ENCODE measurements around the gene DAZAP1.
"Not testable (repeated sequence)": the region's sequence is repeated elsewhere in the genome, so short reads cannot be mapped to it uniquely, and the experiment has no call there.

Gene DAZAP1

DNA sequence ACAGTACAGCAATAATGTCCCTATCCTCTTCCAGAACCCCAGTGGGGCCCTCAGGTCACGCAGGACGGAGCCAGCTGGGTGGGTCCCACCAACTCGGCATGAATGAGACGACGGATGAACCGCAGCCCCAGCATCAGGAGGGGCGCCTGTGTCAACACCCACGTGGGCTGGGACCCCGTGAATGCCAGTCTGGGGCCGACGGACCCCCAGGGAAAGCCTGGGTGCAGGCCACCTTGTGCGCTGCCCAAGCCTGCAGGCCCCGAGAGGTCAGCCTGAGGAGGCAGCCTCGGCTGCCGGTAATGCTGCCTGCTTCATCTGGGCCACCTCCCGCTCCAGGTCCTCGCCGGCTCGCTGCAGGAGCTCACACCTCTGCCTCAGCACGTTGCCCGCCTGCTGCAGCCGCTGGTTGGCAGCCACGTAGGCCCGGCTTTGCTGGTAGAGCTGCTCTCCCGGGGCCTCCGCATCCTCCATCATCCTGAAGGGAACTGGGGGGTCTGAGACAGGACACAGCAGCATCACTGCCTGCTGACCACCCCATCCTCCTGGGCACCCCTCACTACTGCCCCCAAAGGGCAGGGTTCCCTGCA is 67.5 kb downstream of the DAZAP1 start:
- DNase-seq = no peak

DNA sequence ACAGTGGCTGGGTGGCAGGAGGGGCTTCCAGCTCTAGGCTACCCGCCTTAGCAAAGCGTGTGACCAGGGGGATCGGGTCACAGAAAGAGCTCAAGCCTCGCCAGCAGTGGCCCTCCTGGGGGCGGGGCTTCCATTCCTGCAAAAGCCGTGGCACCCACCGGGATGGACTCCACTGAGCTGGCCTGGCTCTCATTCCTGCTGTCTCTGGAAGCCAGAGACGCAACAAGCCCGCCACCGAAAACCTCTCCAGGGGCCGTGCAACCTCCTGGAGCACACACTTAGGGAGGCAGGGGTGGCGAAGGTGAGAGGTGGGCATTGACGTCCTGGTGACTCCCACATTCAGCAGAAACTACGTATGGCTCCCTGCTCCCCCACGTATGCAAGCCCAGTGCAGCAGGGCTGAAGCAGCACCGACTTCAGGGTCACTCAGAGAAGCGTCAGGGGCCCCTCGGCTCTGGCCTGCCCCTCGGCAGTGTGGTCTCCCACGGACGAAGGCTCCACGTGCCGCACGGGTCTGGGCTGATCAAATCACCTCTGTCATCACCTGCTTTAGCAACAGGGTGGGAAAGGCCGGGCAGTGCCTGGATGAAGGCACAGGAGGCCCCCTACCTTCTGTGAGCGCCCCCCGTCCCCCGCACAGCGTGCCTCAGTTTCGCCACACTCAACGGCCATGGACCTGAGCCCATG is 68.5 kb downstream of the DAZAP1 start:
- DNase-seq = no peak

DNA sequence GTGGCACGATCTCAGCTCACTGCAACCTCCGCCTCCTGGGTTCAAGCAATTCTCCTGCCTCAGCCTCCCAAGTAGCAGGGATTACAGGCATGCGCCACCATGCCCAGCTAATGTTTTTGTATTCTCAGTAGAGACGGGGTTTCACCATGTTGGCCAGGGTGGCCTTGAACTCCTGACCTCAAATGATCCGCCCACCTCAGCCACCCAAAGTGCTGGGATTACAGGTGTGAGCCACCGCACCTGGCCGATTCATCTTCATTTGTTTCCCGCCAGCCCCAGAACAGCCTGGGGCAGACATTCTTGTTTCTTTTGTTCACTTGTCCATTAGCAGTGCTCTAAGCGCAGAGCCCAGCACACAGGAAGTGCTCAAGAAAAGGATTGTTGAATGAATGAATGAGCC is 69.7 kb downstream of the DAZAP1 start:
- DNase-seq = not testable (repeated sequence)

DNA sequence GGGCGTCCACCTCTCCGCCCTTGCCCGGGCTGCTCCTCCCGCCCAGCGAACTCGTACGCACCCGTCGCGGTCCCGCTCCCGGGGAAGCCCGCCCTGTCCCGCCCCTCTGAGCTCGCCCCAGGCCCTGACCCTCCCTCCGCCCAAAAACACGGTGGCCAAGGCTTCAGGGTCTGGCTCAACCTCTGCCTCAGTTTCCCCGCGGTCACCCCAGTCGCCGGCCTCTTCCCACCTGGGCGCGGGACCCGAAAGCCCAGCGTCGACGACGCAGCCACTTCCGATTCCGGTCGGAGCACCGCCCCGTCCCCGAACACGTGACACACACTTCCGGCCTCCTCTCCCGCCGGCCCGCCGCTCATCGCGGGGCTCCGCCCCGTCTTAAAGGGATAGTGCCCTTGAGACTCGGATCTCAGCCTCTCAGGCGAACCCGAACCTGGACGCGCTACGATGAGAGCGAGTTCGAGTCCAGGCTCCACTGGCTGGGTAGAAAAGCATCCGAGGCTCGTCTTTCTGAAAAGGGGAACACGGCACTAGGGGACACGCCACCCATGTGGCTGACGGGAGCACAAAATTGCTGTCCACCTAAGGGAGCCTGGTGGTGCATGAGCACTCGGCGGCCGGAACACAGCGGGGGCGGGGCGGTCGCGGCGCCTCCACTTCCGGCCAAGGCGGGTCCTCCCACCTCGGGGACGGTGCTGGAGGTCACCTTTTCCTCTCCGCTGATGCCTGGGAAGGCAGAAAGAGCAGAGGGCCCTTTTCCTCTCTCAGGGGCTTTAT is 71.7 kb downstream of the DAZAP1 start, which contains the start of gene C19orf25:
Gene C19orf25, minus strand, starts transcription at position 282 of the 774 bp plus-strand sequence. CDS start 312 bp downstream, outside the sequence.
- DNase-seq = peak; percentile 93

DNA sequence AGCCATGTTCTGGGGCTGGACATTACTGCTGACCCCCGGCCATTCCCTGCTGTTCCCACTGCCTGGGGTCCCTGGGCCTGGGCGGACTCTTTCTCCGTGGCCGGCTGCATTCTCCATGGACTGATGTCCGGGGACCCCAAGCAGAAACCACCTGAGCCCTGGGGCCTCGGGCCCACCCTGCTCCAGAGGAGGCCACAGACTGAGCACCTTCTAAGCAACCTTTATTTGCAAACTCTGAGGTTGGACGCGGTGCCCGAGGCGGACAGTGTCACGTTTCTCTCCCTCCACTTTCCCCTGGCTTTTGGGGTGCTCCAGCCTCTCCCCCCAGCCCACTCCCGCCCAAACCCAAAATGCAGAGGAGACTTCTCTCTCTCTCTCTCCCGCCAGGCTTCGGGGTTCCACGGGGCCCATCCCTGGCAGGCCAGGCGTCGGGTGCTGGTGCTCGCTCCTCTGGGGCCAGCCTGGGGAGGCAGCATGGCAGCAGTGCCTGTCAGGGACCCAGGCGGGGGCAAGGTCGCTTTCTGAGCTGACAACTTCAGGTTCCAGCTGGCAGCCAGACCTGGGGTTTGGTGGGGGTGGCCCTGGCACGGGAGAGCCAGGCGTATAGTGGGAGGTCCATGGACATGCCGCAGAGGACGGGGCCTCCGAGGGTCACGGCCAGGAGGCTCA is 74.0 kb downstream of the DAZAP1 start:
- DNase-seq = no peak

DNA sequence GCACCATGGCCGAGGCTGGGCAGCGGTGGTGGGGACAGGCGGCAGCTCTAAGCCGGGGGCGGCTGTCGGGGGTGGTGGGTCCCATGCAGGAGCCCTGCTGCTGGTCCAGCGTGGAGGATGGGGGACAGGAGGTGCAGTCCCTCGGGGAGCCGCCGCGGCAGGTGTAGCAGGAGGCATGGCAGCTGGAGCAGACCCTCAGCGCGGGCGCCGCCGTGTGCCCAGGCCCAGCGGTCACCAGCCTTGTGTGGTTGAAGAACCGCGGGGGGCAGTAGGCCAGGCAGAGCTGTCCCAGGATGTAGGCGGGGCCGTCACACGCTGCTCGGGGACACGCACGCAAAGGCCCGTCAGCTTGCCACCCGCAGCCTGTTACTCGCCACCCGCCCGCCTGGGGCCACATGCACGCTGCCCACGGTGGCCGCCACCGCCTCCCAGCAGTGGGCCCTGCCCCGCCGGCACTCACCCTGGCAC is 74.5 kb downstream of the DAZAP1 start:
- no peak for DNase-seq

DNA sequence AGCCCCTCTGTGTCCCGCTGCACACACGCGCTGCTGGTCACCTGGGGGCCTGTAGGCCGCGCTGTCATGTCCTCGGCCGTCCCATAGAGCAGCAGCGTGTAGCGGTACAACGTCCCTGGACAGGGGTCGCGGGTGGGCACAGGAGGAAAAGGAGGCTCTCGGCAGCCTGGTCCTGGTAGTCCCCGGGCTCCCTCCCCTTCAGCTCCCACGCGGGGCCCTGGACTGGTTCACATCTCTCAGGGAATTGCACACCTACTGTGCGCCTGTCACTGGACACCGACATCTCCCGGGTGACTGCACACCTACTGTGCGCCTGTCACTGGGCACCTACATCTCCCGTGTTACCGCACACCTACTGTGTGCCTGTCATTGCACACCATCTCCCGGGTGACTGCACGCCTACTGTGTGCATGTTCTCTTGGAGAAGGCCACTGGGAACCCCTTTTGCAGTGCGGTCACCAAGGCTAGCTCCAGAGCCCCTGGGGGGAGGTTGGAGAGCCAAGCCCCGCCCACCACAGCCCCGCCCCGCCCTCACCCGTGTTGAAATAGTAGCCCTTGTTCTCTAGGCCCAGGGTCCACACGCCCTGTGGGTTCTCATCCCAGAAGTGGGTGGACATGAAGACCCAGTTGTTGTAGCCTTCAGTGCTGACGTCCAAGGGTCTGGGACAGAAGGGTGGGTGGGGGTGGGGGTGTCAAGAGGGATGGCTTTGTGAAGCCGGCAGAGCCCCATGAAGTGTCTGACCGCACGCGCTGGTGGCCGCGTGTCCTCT is 75.2 kb downstream of the DAZAP1 start:
- no peak for DNase-seq

DNA sequence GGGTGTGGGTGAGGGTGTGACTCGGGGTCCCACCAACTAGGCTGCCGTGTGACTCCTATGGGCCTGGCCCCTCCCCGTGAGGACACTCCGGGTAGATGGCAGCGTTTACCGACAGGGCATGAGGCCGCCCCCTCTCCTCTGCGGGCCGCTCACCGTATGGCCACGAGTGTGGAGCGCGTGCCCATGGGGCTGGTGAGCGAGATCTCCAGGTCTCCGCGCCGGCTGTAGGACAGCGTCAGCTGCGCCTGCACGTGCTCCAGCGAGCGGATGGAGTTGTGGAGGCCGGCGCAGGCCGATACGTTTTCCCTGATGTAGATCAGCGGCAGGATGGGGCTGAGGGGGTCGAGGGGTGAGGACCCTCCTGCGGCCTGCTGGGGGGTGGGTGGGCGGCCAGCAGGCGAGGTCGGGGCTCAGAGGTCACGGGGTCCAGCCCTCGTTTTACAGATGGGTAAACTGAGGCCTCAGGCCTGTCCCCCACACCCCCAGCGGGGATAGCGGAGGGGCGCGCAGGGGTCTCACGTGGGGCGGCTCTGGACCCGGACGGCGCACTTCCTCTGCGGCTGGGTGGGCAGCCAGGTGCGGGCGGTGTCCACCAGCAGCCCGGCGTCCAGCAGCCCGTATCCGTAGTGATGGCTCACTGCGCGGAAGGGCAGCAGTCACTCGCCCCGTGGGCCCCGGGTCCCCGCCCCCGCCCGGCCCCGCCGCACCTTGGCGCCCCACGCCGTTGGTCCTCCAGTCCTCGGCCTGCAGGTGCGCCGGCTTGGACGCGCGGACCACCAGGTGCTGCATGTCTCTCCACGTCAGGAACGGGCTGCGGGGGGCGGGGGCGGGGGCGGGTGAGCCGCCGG is 76.0 kb downstream of the DAZAP1 start:
- no peak for DNase-seq

DNA sequence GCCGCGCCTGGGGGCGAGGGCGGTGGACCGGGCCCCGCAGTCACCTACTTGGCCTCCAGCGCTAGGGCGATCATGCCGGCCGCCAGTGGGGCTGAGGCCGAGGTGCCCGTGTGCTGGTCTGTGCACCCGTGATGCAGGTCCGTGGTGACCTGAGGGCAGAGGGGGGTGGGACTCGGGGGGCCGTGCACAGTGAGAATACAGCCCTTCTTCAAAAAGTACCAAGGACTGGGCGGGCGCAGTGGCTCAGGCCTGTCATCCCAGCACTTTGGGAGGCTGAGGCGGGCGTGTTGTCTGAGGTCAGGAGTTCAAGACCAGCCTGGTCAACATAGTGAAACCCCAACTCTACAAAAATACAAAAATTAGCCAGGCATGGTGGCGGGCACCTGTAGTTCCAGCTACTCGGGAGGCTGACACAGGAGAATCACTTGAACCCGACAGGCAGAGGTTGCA is 76.6 kb downstream of the DAZAP1 start:
- no peak for DNase-seq
